ENCODE data around the gene PACS1. TPM values are rescaled to one million over a fixed set of nuclear protein-coding genes. Genes with fewer than 3 reads are reported as not detected.
"Not testable (repeated sequence)": the region's sequence is repeated elsewhere in the genome, so short reads cannot be mapped to it uniquely, and the experiment has no call there.

Gene PACS1
- polyA plus RNA-seq, 1 donor (not counting 4 experiments of a cell fraction or from before 2014, with no cell fraction given), result 14.9 TPM

GRCh38 chr11:66076561-66076960, 6.5 kb downstream of the PACS1 start:
- H4K20me1 ChIP-seq (ENCODE audit: control insufficient read depth, extremely low read depth, insufficient read depth, low read length), result no peaks in the 10 kb centered on the region
- H3K9me3 ChIP-seq (ENCODE audit: control insufficient read depth, low read depth, low read length), result no peaks in the 10 kb centered on the region
- H3K27ac ChIP-seq (ENCODE audit: control insufficient read depth, insufficient read depth, low read length), result no peak overlapping the region
- H3K27me3 ChIP-seq (ENCODE audit: control insufficient read depth, extremely low read depth, insufficient read depth, low read length), result no peaks in the 10 kb centered on the region
- dilution Hi-C loops (cut with MboI; ENCODE audit: extremely low pct_ligation_motif_present, low sequenced_read_pairs), result no loop called here
- no peak for TF ChIP-seq EZH2 (IDR thresholded peaks at IDR 0.05; ENCODE audit: low read length)
- TF ChIP-seq CTCF (optimal IDR thresholded peaks at IDR 0.05 in 1 of 3, IDR thresholded peaks at IDR 0.05 in 1 of 3, conservative IDR thresholded peaks at IDR 0.05 in 1 of 3; ENCODE audit: extremely low read depth in 1 of 3, insufficient read depth in 2 of 3, low read length in 3 of 3), result no peak
- no peak overlapping the region for H3K4me2 ChIP-seq (ENCODE audit: control insufficient read depth, extremely low read depth, insufficient read depth, low read depth, low read length)
- no peak overlapping the region for H3K4me3 ChIP-seq (ENCODE audit: control insufficient read depth in 2 of 3, extremely low read depth in 1 of 3, insufficient read depth in 2 of 3, low read depth in 1 of 3, low read length in 3 of 3)
- peaks cover 4% of the 10 kb centered on the region for H3K9me1 ChIP-seq (ENCODE audit: control insufficient read depth, extremely low read depth, insufficient read depth, low read length)
- H3K9ac ChIP-seq (ENCODE audit: control insufficient read depth, extremely low read depth, insufficient read depth, low read length), result no peak overlapping the region
- FAIRE-seq (no peak), DNase-seq (ENCODE audit: low read depth, low spot score) (no peak)
- H3K36me3 ChIP-seq (ENCODE audit: control insufficient read depth in 2 of 2, extremely low read depth in 1 of 2, insufficient read depth in 2 of 2, low read length in 2 of 2), result peaks cover 4 to 19% of the 10 kb centered on the region in 2 experiments
- H2AFZ ChIP-seq (ENCODE audit: control insufficient read depth, low read length), result no peak overlapping the region
- H3K4me1 ChIP-seq (ENCODE audit: control insufficient read depth, extremely low read depth, insufficient read depth, low read length), result peaks cover 32% of the 10 kb centered on the region
- H3K79me2 ChIP-seq (ENCODE audit: control insufficient read depth, insufficient read depth, low read length), result peaks cover 59% of the 10 kb centered on the region

GRCh38 chr11:66077927-66078326, 7.9 kb downstream of the PACS1 start:
- no peak overlapping the region for H3K27ac ChIP-seq (ENCODE audit: control insufficient read depth, insufficient read depth, low read length)
- no peak overlapping the region for H2AFZ ChIP-seq (ENCODE audit: control insufficient read depth, low read length)
- no peaks in the 10 kb centered on the region for H3K27me3 ChIP-seq (ENCODE audit: control insufficient read depth, extremely low read depth, insufficient read depth, low read length)
- no peak for DNase-seq (ENCODE audit: low read depth, low spot score)
- no peak for FAIRE-seq
- peaks cover 4% of the 10 kb centered on the region for H3K9me1 ChIP-seq (ENCODE audit: control insufficient read depth, extremely low read depth, insufficient read depth, low read length)
- no peak for TF ChIP-seq CTCF (optimal IDR thresholded peaks at IDR 0.05 in 1 of 3, IDR thresholded peaks at IDR 0.05 in 1 of 3, conservative IDR thresholded peaks at IDR 0.05 in 1 of 3; ENCODE audit: extremely low read depth in 1 of 3, insufficient read depth in 2 of 3, low read length in 3 of 3)
- no peak for TF ChIP-seq EZH2 (IDR thresholded peaks at IDR 0.05; ENCODE audit: low read length)
- H3K4me3 ChIP-seq (ENCODE audit: control insufficient read depth in 2 of 3, extremely low read depth in 1 of 3, insufficient read depth in 2 of 3, low read depth in 1 of 3, low read length in 3 of 3), result no peak overlapping the region
- H3K4me1 ChIP-seq (ENCODE audit: control insufficient read depth, extremely low read depth, insufficient read depth, low read length), result peaks cover 35% of the 10 kb centered on the region
- peaks cover 3 to 14% of the 10 kb centered on the region in 2 experiments for H3K36me3 ChIP-seq (ENCODE audit: control insufficient read depth in 2 of 2, extremely low read depth in 1 of 2, insufficient read depth in 2 of 2, low read length in 2 of 2)
- no peak overlapping the region for H3K9ac ChIP-seq (ENCODE audit: control insufficient read depth, extremely low read depth, insufficient read depth, low read length)
- peaks cover 58% of the 10 kb centered on the region for H3K79me2 ChIP-seq (ENCODE audit: control insufficient read depth, insufficient read depth, low read length)
- H3K4me2 ChIP-seq (ENCODE audit: control insufficient read depth, extremely low read depth, insufficient read depth, low read depth, low read length), result no peak overlapping the region
- H4K20me1 ChIP-seq (ENCODE audit: control insufficient read depth, extremely low read depth, insufficient read depth, low read length), result no peaks in the 10 kb centered on the region
- H3K9me3 ChIP-seq (ENCODE audit: control insufficient read depth, low read depth, low read length), result no peaks in the 10 kb centered on the region
- dilution Hi-C loops (cut with MboI; ENCODE audit: extremely low pct_ligation_motif_present, low sequenced_read_pairs), result no loop called here

GRCh38 chr11:66078949-66079348, 8.9 kb downstream of the PACS1 start:
- H3K9me3 ChIP-seq (ENCODE audit: control insufficient read depth, low read depth, low read length); H3K9ac ChIP-seq (ENCODE audit: control insufficient read depth, extremely low read depth, insufficient read depth, low read length); H3K4me2 ChIP-seq (ENCODE audit: control insufficient read depth, extremely low read depth, insufficient read depth, low read depth, low read length); H3K27me3 ChIP-seq (ENCODE audit: control insufficient read depth, extremely low read depth, insufficient read depth, low read length); H3K4me3 ChIP-seq (ENCODE audit: control insufficient read depth in 2 of 3, extremely low read depth in 1 of 3, insufficient read depth in 2 of 3, low read depth in 1 of 3, low read length in 3 of 3); H2AFZ ChIP-seq (ENCODE audit: control insufficient read depth, low read length); H3K27ac ChIP-seq (ENCODE audit: control insufficient read depth, insufficient read depth, low read length); H4K20me1 ChIP-seq (ENCODE audit: control insufficient read depth, extremely low read depth, insufficient read depth, low read length); H3K9me1 ChIP-seq (ENCODE audit: control insufficient read depth, extremely low read depth, insufficient read depth, low read length); DNase-seq (ENCODE audit: low read depth, low spot score); H3K36me3 ChIP-seq (ENCODE audit: control insufficient read depth in 2 of 2, extremely low read depth in 1 of 2, insufficient read depth in 2 of 2, low read length in 2 of 2); dilution Hi-C loops (cut with MboI; ENCODE audit: extremely low pct_ligation_motif_present, low sequenced_read_pairs); FAIRE-seq: not testable (repeated sequence)
- H3K4me1 ChIP-seq (ENCODE audit: control insufficient read depth, extremely low read depth, insufficient read depth, low read length), result peaks cover 38% of the 10 kb centered on the region
- H3K79me2 ChIP-seq (ENCODE audit: control insufficient read depth, insufficient read depth, low read length), result peaks cover 64% of the 10 kb centered on the region
